ENCODE measurements around the gene RSL24D1. TPM values are rescaled to one million over a fixed set of nuclear protein-coding genes. Genes with fewer than 3 reads are reported as not detected.

RSL24D1 gene
- total RNA-seq, 1 experiment from 2014 or later, result 149 TPM

- RAD21 ChIA-PET (ENCODE audit: low non-redundant PET in 1 of 2, low total read pairs in 2 of 2, uncharacterized antibody in 2 of 2, unreplicated experiment in 2 of 2), result no interaction called here
- Histone ChIP-seq H3K27ac (ENCODE audit: low read depth, low read length) (no peak overlapping the region), H3K9me3 (ENCODE audit: control insufficient read depth in 1 of 2, insufficient read depth in 1 of 2, low read depth in 1 of 2, low read length in 2 of 2) (no peaks in the 10 kb centered on the region), H3K36me3 (ENCODE audit: control insufficient read depth in 1 of 2, insufficient read depth in 2 of 2, low read length in 2 of 2) (no peaks in the 10 kb centered on the region), H3K4me1 (ENCODE audit: control insufficient read depth in 1 of 2, insufficient read depth in 2 of 2, low read length in 2 of 2) (no peaks in the 10 kb centered on the region), H3K27me3 (ENCODE audit: insufficient read depth, low read length) (no peaks in the 10 kb centered on the region), H3K4me2 (ENCODE audit: low read length) (no peak overlapping the region), H3K9me2 (ENCODE audit: insufficient read depth) (no peaks in the 10 kb centered on the region), H3K4me3 (replicated peaks in 1 of 2; ENCODE audit: low read depth in 1 of 2, low read length in 2 of 2) (no peak overlapping the region), H4K20me1 (ENCODE audit: insufficient read depth) (no peaks in the 10 kb centered on the region), H3K79me2 (ENCODE audit: insufficient read depth, low read length) (no peaks in the 10 kb centered on the region), H3K9ac (ENCODE audit: low read length) (no peak overlapping the region), H2AFZ (ENCODE audit: low read depth, low read length, poor library complexity, severe bottlenecking) (no peak overlapping the region)
- DNase-seq (ENCODE audit: low read depth, low spot score) (no peak), ATAC-seq (no peak)
- CTCF ChIA-PET, result no interaction called here
- intact Hi-C loops (cut with micrococcal nuclease), result no loop called here
- no TSS peak for BruUV-seq (replicated peaks)
- no peak for TF ChIP-seq SP1 (IDR thresholded peaks at IDR 0.05; ENCODE audit: low read depth)
- TF ChIP-seq FOSL1 (IDR thresholded peaks at IDR 0.05; ENCODE audit: low read depth), result no peak
- POLR2A ChIA-PET, result no interaction called here
Measured at GRCh38 chr15:55230953-55231352, 34.2 kb upstream of the RSL24D1 start.

- ChIA-PET POLR2A (no interaction called here), CTCF (interaction anchor here (0.6 kb wide), 1 partner anchor 13 kb away, joined by 3 read pairs; no protein-coding TSS in a partner anchor), RAD21 (ENCODE audit: low non-redundant PET in 1 of 2, low total read pairs in 2 of 2, uncharacterized antibody in 2 of 2, unreplicated experiment in 2 of 2) (no interaction called here)
- H3K9me2 ChIP-seq (ENCODE audit: insufficient read depth), result no peaks in the 10 kb centered on the region
- no peaks in the 10 kb centered on the region for H3K4me1 ChIP-seq (ENCODE audit: control insufficient read depth in 1 of 2, insufficient read depth in 2 of 2, low read length in 2 of 2)
- H3K79me2 ChIP-seq (ENCODE audit: insufficient read depth, low read length), result no peaks in the 10 kb centered on the region
- H3K4me3 ChIP-seq (replicated peaks in 1 of 2; ENCODE audit: low read depth in 1 of 2, low read length in 2 of 2), result no peak overlapping the region
- TF ChIP-seq CEBPB (IDR thresholded peaks at IDR 0.05; ENCODE audit: low read depth), result no peak
- TF ChIP-seq, protein P1, sequence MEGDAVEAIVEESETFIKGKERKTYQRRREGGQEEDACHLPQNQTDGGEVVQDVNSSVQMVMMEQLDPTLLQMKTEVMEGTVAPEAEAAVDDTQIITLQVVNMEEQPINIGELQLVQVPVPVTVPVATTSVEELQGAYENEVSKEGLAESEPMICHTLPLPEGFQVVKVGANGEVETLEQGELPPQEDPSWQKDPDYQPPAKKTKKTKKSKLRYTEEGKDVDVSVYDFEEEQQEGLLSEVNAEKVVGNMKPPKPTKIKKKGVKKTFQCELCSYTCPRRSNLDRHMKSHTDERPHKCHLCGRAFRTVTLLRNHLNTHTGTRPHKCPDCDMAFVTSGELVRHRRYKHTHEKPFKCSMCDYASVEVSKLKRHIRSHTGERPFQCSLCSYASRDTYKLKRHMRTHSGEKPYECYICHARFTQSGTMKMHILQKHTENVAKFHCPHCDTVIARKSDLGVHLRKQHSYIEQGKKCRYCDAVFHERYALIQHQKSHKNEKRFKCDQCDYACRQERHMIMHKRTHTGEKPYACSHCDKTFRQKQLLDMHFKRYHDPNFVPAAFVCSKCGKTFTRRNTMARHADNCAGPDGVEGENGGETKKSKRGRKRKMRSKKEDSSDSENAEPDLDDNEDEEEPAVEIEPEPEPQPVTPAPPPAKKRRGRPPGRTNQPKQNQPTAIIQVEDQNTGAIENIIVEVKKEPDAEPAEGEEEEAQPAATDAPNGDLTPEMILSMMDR (IDR thresholded peaks at IDR 0.05 in 2 of 3, conservative IDR thresholded peaks at IDR 0.05 in 1 of 3; ENCODE audit: borderline replicate concordance in 1 of 3, insufficient read depth in 1 of 3, low read depth in 2 of 3, low read length in 2 of 3), result no peak
- no peak for TF ChIP-seq TCF7L2 (IDR thresholded peaks at IDR 0.05; ENCODE audit: borderline replicate concordance, extremely low read depth, insufficient read depth, insufficient read length)
- no peak for TF ChIP-seq YY1 (IDR thresholded peaks at IDR 0.05; ENCODE audit: extremely low read depth, insufficient replicate concordance, low read depth, low read length)
- no peak for TF ChIP-seq EZH2 (IDR thresholded peaks at IDR 0.05)
- no peak for TF ChIP-seq SP1 (IDR thresholded peaks at IDR 0.05; ENCODE audit: low read depth)
- no peak for TF ChIP-seq SIN3A (IDR thresholded peaks at IDR 0.05; ENCODE audit: low read depth)
- TF ChIP-seq CBX3 (IDR thresholded peaks at IDR 0.05; ENCODE audit: low read depth), result no peak
- no peak for TF ChIP-seq ELF1 (IDR thresholded peaks at IDR 0.05; ENCODE audit: borderline replicate concordance, low read depth)
- no peak for TF ChIP-seq EZH2phosphoT487 (IDR thresholded peaks at IDR 0.05; ENCODE audit: borderline replicate concordance)
- no peak for TF ChIP-seq ATF3 (IDR thresholded peaks at IDR 0.05)
- H3K9ac ChIP-seq (ENCODE audit: low read length), result no peak overlapping the region
- no peak overlapping the region for H3K4me2 ChIP-seq (ENCODE audit: low read length)
- DNase-seq (ENCODE audit: low read depth, low spot score) (no peak), ATAC-seq (no peak)
- H3K27me3 ChIP-seq (ENCODE audit: insufficient read depth, low read length), result no peaks in the 10 kb centered on the region
- H3K36me3 ChIP-seq (ENCODE audit: control insufficient read depth in 1 of 2, insufficient read depth in 2 of 2, low read length in 2 of 2), result no peaks in the 10 kb centered on the region
- no peaks in the 10 kb centered on the region for H3K9me3 ChIP-seq (ENCODE audit: control insufficient read depth in 1 of 2, insufficient read depth in 1 of 2, low read depth in 1 of 2, low read length in 2 of 2)
- intact Hi-C loops (cut with micrococcal nuclease), result no loop called here
- H3K27ac ChIP-seq (ENCODE audit: low read depth, low read length), result no peak overlapping the region
- no peak overlapping the region for H2AFZ ChIP-seq (ENCODE audit: low read depth, low read length, poor library complexity, severe bottlenecking)
- BruUV-seq (replicated peaks), result no TSS peak
- no peaks in the 10 kb centered on the region for H4K20me1 ChIP-seq (ENCODE audit: insufficient read depth)
Measured at GRCh38 chr15:55230051-55230670, 33.4 kb upstream of the RSL24D1 start.
